Esophagus squamous epithelium (tissue), 5 donors: ENCODE results near the gene FBP1. TPM values are rescaled to one million over a fixed set of nuclear protein-coding genes. Genes with fewer than 3 reads are reported as not detected.
A peak's percentile ranks its signal among the peaks of the same experiment; 100 is the strongest.

Experiments used
- DNase-seq: peaks from one replicate; lab custom pipeline; 2025; lab: John Stamatoyannopoulos, UW
- H3K27ac ChIP-seq, 4 donors: fragments of 200-600 bp; sonication (generic); one replicate each; pipeline ENCODE4 v1.5.1; 2016 to 2019; ENCODE audit warnings: mild to moderate bottlenecking in 1 of 4
- H3K27me3 ChIP-seq, 4 donors: fragments of 200-600 bp; sonication (generic); 1 replicate in 3 of 4; 2 replicates in 1 of 4; pipeline versions ENCODE4 v1.5.1 to v1.6.0; 2017 to 2021; ENCODE audit warnings: antibody characterized with exemption in 1 of 4
- H3K36me3 ChIP-seq, 3 donors: fragments of 200-600 bp; sonication (generic); one replicate each; pipeline ENCODE4 v1.5.1; 2016 to 2019
- H3K4me1 ChIP-seq, 3 donors: fragments of 200-600 bp; sonication (generic); one replicate each; pipeline ENCODE4 v1.5.1; 2017 to 2019
- H3K4me3 ChIP-seq, 4 donors: fragments of 200-600 bp; sonication (generic); 1 replicate in 3 of 4; 2 replicates in 1 of 4; pipeline ENCODE4 v1.5.1; 2016 to 2019; ENCODE audit warnings: mild to moderate bottlenecking in 2 of 4, moderate library complexity in 1 of 4
- H3K9me3 ChIP-seq, 3 donors: fragments of 200-600 bp; sonication (generic); one replicate each; pipeline ENCODE4 v1.5.1; 2016 to 2019
- POLR2A ChIP-seq, 4 donors: fragments of 450-650 bp; IDR thresholded peaks; one replicate each; pipeline ENCODE4 v1.6.1; 2017; ENCODE audit warnings: antibody characterized with exemption in 4 of 4, mild to moderate bottlenecking in 4 of 4, moderate library complexity in 3 of 4
- WGBS, 2 donors: methylation state at CpG; one replicate each; pipeline ENCODE4 v1.1.5; 2018; 5-methylcytosine and 5-hydroxymethylcytosine counted together
- intact Hi-C: fragments of 100-400 bp; cut with DNase I; formaldehyde crosslinking; loops from one replicate; pipeline ENCODE4 v1.15.0; 2022
- total RNA-seq, 4 donors: library from RNA; depleted of rRNA; stranded (reverse); fragments of >200 nt; gene quantifications; one replicate each; pipeline ENCODE4 v1.1.0, GENCODE V29; 2016
- TF ChIP-seq, protein P1 (sequence below), 6 experiments: fragments of 450-650 bp in 4 of 6; fragments of 200-600 bp in 2 of 6; sonication (generic) in 2 of 6; IDR thresholded peaks; one replicate each; pipeline ENCODE4 v1.5.1; 2016 to 2019; ENCODE audit warnings: antibody characterized with exemption in 6 of 6, mild to moderate bottlenecking in 4 of 6, moderate library complexity in 4 of 6
- donor health status: DM: yes; HTN: yes; CAD: no.

FBP1 gene
- total RNA-seq, 4 donors from 2014 or later: 0.19 to 3.0 (median 1.7) TPM; not detected in 1

- Histone ChIP-seq H3K36me3 (no peaks in the 10 kb centered on the region), H3K27ac (no peak overlapping the region), H3K4me1 (peaks cover 0 to 16% (median 0%) of the 10 kb centered on the region in 3 donors), H3K27me3 (peaks cover 0 to 6% (median 0%) of the 10 kb centered on the region in 4 donors), H3K4me3 (no peak overlapping the region), H3K9me3 (no peaks in the 10 kb centered on the region)
- intact Hi-C loops: no loop called here
- 94 to 95% methylated on average over 4 of the region's 4 CpGs for WGBS, 2 donors
- TF ChIP-seq, protein P1, sequence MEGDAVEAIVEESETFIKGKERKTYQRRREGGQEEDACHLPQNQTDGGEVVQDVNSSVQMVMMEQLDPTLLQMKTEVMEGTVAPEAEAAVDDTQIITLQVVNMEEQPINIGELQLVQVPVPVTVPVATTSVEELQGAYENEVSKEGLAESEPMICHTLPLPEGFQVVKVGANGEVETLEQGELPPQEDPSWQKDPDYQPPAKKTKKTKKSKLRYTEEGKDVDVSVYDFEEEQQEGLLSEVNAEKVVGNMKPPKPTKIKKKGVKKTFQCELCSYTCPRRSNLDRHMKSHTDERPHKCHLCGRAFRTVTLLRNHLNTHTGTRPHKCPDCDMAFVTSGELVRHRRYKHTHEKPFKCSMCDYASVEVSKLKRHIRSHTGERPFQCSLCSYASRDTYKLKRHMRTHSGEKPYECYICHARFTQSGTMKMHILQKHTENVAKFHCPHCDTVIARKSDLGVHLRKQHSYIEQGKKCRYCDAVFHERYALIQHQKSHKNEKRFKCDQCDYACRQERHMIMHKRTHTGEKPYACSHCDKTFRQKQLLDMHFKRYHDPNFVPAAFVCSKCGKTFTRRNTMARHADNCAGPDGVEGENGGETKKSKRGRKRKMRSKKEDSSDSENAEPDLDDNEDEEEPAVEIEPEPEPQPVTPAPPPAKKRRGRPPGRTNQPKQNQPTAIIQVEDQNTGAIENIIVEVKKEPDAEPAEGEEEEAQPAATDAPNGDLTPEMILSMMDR (IDR thresholded peaks at IDR 0.05): no peak
- no peak for DNase-seq
Observed at GRCh38 chr9:94650949-94651348, 11.6 kb upstream of the FBP1 start.

- H3K27ac ChIP-seq: peak overlapping the region in 3 of 4 donors; percentile 44 to 55 (median 49)
- no peak for TF ChIP-seq POLR2A (IDR thresholded peaks at IDR 0.05)
- TF ChIP-seq, protein P1 (IDR thresholded peaks at IDR 0.05): no peak
- no peak overlapping the region for H3K4me3 ChIP-seq
- H3K9me3 ChIP-seq: no peaks in the 10 kb centered on the region
- no peak for DNase-seq
- H3K36me3 ChIP-seq: no peaks in the 10 kb centered on the region
- 61% methylated on average over 7 of the region's 12 CpGs for WGBS, 2 donors
- intact Hi-C loops: no loop called here
- peaks cover 0 to 13% (median 0%) of the 10 kb centered on the region in 3 donors for H3K4me1 ChIP-seq
- H3K27me3 ChIP-seq: no peaks in the 10 kb centered on the region
Observed at GRCh38 chr9:94649100-94649819, 9.9 kb upstream of the FBP1 start.

GRCh38 chr9:94648185-94648584, 8.9 kb upstream of the FBP1 start:
- H3K27me3 ChIP-seq: no peaks in the 10 kb centered on the region
- peaks cover 0 to 13% (median 0%) of the 10 kb centered on the region in 3 donors for H3K4me1 ChIP-seq
- no peaks in the 10 kb centered on the region for H3K9me3 ChIP-seq
- intact Hi-C loops: no loop called here
- 84 to 97% methylated on average over 2 of the region's 2 CpGs for WGBS, 2 donors
- no peaks in the 10 kb centered on the region for H3K36me3 ChIP-seq
- no peak overlapping the region for H3K4me3 ChIP-seq
- H3K27ac ChIP-seq: peak overlapping the region in 1 of 4 donors; percentile 55
- no peak for DNase-seq
- TF ChIP-seq POLR2A (IDR thresholded peaks at IDR 0.05): no peak
- TF ChIP-seq, protein P1 (IDR thresholded peaks at IDR 0.05): no peak

DNA sequence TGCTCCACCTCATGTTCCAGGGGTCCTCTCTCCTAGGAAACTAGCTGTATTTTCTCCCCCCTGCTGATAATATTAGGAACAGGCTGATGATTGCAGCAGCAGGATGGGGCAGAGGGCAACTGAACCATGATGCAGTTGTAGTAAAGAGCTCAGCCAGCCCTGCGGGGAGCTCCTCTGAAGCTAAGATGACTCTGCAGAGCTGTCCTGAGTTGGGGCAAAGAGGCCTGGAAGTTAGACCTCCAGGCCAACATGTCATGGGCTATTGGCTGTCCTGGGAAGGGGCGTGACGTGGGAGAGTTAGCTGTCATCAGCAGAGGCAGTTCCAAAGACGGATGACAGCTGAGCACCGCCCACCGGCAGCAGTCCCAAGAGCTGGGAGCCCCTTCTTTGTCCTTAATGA, 6.6 kb upstream of the FBP1 start:
- 50 to 67% methylated on average over 2 to 3 of the region's 6 CpGs for WGBS, 2 donors
- TF ChIP-seq, protein P1 (IDR thresholded peaks at IDR 0.05): no peak
- no peak for TF ChIP-seq POLR2A (IDR thresholded peaks at IDR 0.05)
- Histone ChIP-seq H3K4me1 (peaks cover 0 to 13% (median 0%) of the 10 kb centered on the region in 3 donors), H3K9me3 (no peaks in the 10 kb centered on the region), H3K27ac (no peak overlapping the region), H3K4me3 (no peak overlapping the region), H3K27me3 (no peaks in the 10 kb centered on the region), H3K36me3 (no peaks in the 10 kb centered on the region)
- DNase-seq: no peak
- intact Hi-C loops: no loop called here

- H3K4me1 ChIP-seq: peaks cover 0 to 19% (median 0%) of the 10 kb centered on the region in 3 donors
- no peaks in the 10 kb centered on the region for H3K36me3 ChIP-seq
- peaks cover 0 to under 1% (median 0%) of the 10 kb centered on the region in 4 donors for H3K27me3 ChIP-seq
- H3K27ac ChIP-seq: no peak overlapping the region
- WGBS, 2 donors: 34 to 67% methylated on average over 3 of the region's 5 CpGs
- H3K4me3 ChIP-seq: no peak overlapping the region
- no peaks in the 10 kb centered on the region for H3K9me3 ChIP-seq
- intact Hi-C loops: no loop called here
- TF ChIP-seq, protein P1 (IDR thresholded peaks at IDR 0.05): no peak
- TF ChIP-seq POLR2A (IDR thresholded peaks at IDR 0.05): no peak
- no peak for DNase-seq
Observed at GRCh38 chr9:94644543-94644942, 5.2 kb upstream of the FBP1 start.
